Measurements from ENCODE around the gene PARVA.

Gene PARVA

DNA sequence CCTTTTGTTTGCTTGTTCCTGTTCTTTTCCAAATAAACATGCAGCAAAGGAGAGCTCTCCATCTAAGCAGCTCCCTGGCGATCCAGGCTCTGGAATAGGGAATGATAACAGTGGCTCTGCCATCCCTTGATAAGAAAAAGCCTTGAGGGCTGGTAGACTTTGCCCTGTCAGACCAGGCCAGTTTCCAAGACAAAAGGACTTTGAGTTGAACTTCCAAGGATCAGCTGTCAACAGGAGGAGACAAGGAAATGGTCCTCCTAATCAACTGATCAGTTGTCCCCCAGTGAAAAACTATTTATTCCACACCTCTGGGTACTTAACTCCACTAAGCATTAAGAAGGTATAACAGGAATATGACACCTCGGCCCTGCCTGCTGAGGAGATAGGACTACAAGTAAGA lies 127.8 kb downstream of the PARVA start:
- TF ChIP-seq, protein P1, sequence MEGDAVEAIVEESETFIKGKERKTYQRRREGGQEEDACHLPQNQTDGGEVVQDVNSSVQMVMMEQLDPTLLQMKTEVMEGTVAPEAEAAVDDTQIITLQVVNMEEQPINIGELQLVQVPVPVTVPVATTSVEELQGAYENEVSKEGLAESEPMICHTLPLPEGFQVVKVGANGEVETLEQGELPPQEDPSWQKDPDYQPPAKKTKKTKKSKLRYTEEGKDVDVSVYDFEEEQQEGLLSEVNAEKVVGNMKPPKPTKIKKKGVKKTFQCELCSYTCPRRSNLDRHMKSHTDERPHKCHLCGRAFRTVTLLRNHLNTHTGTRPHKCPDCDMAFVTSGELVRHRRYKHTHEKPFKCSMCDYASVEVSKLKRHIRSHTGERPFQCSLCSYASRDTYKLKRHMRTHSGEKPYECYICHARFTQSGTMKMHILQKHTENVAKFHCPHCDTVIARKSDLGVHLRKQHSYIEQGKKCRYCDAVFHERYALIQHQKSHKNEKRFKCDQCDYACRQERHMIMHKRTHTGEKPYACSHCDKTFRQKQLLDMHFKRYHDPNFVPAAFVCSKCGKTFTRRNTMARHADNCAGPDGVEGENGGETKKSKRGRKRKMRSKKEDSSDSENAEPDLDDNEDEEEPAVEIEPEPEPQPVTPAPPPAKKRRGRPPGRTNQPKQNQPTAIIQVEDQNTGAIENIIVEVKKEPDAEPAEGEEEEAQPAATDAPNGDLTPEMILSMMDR (IDR thresholded peaks at IDR 0.05): no peak

DNA sequence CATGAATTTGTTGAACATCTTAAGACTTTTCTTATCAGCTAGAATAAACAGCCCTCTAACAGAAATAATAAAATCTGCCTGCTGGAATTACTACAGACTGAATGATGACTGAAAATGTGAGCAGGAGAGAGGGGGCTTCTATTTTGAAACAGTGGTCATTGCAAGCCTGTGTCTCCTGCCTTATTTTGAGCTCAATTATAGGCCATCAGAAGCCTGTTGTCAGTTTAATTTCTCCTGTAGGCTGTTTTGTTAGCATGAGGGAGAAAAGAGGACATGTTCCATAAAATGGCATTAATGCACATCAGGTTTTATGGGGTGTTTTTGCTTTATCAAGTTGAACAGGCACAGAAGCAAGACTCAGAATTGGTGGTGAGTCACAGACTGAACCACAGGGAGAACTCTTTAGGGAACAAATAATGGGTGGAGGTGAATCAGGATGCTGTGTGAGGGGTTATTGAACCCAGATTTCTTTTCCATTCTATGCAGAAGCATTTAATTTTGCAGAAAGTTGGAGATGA lies 129.1 kb downstream of the PARVA start:
- TF ChIP-seq, protein P1 (IDR thresholded peaks at IDR 0.05): no peak

DNA sequence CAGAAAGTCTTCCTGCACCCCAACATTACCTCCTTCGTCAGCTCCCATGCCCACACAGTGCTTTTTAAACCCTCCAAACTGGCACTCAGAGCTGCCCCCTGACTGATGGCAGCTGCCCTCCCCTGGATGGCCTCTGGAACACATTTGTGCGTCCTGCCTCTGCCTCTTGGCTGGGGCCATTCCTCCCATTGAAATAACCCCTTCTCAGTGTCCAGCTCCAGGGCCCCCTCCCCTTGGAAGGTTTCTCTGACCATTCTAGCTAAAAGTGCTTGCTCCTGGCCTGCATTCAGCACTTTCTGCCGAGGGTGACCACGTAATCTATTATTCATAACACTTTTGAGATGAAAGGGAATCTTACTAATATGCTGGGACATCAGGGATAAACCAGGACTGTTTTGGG lies 130.0 kb downstream of the PARVA start:
- TF ChIP-seq, protein P1 (IDR thresholded peaks at IDR 0.05): no peak

GRCh38 chr11:12508151-12508751 lies 130.9 kb downstream of the PARVA start:
- TF ChIP-seq, protein P1 (IDR thresholded peaks at IDR 0.05): no peak

GRCh38 chr11:12509371-12509770 lies 132.0 kb downstream of the PARVA start:
- TF ChIP-seq, protein P1 (IDR thresholded peaks at IDR 0.05): no peak

DNA sequence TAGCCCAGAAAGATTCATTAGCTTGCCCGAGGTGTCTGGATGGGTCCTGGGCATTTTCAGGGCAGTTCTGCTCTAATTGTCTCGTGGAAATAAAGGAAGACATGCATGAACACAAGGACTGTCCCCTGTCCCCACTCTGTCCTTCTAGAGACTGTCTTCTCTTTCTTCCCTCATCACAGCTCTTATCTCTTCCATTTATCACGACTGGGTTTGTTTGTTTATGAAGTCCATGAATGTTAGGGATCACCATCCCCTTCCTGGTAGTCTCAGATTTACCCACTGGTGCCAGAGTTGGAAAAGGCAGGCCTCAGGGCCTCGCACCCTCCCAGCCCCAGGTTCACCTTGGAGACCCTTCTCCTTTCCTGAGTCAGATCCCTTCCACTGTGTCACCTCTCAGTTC lies 134.8 kb downstream of the PARVA start:
- TF ChIP-seq, protein P1 (IDR thresholded peaks at IDR 0.05): no peak

DNA sequence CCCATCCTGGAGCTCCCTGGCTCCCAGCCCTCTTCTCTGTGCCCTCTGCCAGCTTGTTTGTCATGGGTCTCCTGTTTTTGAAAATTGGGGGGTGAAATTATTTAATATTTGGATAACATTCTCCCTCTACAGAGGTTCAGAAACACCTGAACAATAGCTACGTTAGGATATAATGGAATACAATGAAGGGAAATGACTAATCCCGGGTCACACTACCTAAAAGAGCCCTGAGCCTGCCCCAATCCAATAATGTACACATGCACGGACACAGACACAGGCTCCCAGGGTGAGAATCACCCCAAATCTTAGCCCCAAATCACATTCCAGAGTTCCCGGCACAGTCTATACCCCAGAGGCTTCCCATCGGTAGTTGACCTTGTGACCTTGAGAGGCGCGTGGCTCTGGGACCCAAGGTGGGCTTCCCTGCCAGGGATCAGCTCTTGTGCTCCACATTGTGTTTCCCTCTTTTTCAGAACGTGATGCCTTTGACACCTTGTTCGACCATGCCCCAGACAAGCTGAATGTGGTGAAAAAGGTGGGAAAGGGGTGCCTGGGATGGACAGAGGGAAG lies 135.5 kb downstream of the PARVA start:
- TF ChIP-seq, protein P1 (IDR thresholded peaks at IDR 0.05): no peak
